ENCODE results near the gene NKD2. TPM values are rescaled to one million over a fixed set of nuclear protein-coding genes. Genes with fewer than 3 reads are reported as not detected.

Gene NKD2
- total and polyA plus RNA-seq, 2 experiments from 2014 or later: 1.4 to 9.1 TPM

DNA sequence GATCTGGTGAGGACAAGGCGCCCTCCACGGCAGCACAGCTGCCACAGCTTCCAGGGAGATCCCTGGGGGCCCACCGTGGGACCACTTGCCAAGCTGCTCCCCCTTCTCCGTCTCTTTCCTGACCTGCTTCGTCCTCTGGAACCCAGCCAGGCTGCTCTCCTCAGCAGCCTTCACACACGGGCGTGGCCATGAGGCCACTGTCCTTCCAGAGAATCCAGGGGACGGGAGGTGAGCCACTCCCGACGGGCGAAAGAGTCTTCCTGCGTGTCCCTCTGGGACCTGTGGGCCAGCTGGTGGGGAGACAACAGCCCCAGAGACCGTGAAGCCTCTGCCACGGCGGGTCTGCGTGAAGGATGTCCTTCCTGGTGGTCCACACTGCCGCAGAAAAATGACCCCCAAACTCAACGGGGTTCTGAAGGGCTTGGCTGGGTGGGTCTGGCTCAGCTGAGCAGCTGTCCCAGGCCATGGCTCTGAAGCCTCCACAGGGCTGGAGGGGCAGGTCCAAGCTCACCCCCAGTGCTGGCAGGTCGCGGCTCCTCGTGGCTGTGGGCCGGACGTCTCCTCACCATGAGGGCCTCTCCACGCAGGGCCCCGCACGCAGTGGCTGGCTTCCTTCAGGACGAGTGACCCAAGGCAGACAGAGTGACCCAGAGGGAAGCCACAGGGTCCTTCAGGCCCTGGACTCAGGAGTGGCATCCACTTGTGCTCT is 47.4 kb upstream of the NKD2 start:
- Histone ChIP-seq H3K9me2 (replicated peaks; ENCODE audit: insufficient read depth) (no peaks in the 10 kb centered on the region), H4K20me1 (ENCODE audit: insufficient read depth, poor library complexity, severe bottlenecking) (no peaks in the 10 kb centered on the region), H3K79me2 (no peaks in the 10 kb centered on the region), H3K4me1 (ENCODE audit: insufficient read depth) (peaks cover 30% of the 10 kb centered on the region), H3K27me3 (no peaks in the 10 kb centered on the region), H2AFZ (no peak overlapping the region), H3K36me3 (replicated peaks; ENCODE audit: insufficient read depth, low read depth) (no peaks in the 10 kb centered on the region), H3K4me2 (no peak overlapping the region), H3K27ac (no peak overlapping the region), H3K4me3 (no peak overlapping the region), H3K9me3 (ENCODE audit: low read depth) (no peaks in the 10 kb centered on the region)
- TF ChIP-seq EZH2 (IDR thresholded peaks at IDR 0.05; ENCODE audit: borderline replicate concordance) (no peak), EZH2phosphoT487 (IDR thresholded peaks at IDR 0.05; ENCODE audit: low read depth, severe bottlenecking, unreplicated experiment) (no peak)
- TF ChIP-seq, protein P1, sequence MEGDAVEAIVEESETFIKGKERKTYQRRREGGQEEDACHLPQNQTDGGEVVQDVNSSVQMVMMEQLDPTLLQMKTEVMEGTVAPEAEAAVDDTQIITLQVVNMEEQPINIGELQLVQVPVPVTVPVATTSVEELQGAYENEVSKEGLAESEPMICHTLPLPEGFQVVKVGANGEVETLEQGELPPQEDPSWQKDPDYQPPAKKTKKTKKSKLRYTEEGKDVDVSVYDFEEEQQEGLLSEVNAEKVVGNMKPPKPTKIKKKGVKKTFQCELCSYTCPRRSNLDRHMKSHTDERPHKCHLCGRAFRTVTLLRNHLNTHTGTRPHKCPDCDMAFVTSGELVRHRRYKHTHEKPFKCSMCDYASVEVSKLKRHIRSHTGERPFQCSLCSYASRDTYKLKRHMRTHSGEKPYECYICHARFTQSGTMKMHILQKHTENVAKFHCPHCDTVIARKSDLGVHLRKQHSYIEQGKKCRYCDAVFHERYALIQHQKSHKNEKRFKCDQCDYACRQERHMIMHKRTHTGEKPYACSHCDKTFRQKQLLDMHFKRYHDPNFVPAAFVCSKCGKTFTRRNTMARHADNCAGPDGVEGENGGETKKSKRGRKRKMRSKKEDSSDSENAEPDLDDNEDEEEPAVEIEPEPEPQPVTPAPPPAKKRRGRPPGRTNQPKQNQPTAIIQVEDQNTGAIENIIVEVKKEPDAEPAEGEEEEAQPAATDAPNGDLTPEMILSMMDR (IDR thresholded peaks at IDR 0.05; ENCODE audit: poor library complexity): no peak
- WGBS (ENCODE audit: low lambda C conversion rate, missing lambda C conversion rate): 91% methylated on average over 27 of the region's 27 CpGs
- no peak for DNase-seq (ENCODE audit: low spot score)

DNA sequence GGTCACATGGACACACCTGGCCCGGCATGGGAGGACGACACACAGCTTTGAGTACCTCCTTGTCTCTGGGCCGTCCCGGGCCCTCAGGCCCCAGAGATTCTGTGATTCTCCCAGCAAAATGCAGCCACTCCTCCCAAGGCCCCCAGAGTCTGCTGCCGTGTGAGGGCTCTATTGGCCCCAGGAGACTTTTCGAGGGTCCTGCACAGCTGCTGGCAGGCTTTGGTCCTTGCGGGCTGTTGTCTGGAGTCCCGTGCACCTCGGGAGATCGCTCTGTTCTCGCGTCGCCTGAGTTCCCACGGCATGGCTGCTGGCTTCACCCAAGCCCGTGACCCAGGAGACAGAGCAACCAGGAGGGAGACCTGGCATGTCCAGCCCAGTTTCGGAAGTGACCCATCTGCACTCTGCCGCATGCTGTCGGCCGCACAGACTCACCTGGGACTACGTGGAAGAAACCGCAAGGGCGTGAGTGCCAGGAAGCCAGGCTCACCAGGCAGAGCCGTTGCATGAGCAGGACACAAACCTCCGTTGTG is 46.8 kb upstream of the NKD2 start:
- TF ChIP-seq EZH2 (IDR thresholded peaks at IDR 0.05; ENCODE audit: borderline replicate concordance) (no peak), EZH2phosphoT487 (IDR thresholded peaks at IDR 0.05; ENCODE audit: low read depth, severe bottlenecking, unreplicated experiment) (no peak)
- TF ChIP-seq, protein P1 (IDR thresholded peaks at IDR 0.05; ENCODE audit: poor library complexity): no peak
- no peaks in the 10 kb centered on the region for H4K20me1 ChIP-seq (ENCODE audit: insufficient read depth, poor library complexity, severe bottlenecking)
- H3K27me3 ChIP-seq: no peaks in the 10 kb centered on the region
- H3K4me3 ChIP-seq: no peak overlapping the region
- no peaks in the 10 kb centered on the region for H3K9me3 ChIP-seq (ENCODE audit: low read depth)
- H3K4me1 ChIP-seq (ENCODE audit: insufficient read depth): peaks cover 24% of the 10 kb centered on the region
- H3K36me3 ChIP-seq (replicated peaks; ENCODE audit: insufficient read depth, low read depth): no peaks in the 10 kb centered on the region
- no peaks in the 10 kb centered on the region for H3K79me2 ChIP-seq
- DNase-seq (ENCODE audit: low spot score): no peak
- no peak overlapping the region for H3K27ac ChIP-seq
- WGBS (ENCODE audit: low lambda C conversion rate, missing lambda C conversion rate): 93% methylated on average over 24 of the region's 24 CpGs
- H3K4me2 ChIP-seq: no peak overlapping the region
- no peak overlapping the region for H2AFZ ChIP-seq
- no peaks in the 10 kb centered on the region for H3K9me2 ChIP-seq (replicated peaks; ENCODE audit: insufficient read depth)

DNA sequence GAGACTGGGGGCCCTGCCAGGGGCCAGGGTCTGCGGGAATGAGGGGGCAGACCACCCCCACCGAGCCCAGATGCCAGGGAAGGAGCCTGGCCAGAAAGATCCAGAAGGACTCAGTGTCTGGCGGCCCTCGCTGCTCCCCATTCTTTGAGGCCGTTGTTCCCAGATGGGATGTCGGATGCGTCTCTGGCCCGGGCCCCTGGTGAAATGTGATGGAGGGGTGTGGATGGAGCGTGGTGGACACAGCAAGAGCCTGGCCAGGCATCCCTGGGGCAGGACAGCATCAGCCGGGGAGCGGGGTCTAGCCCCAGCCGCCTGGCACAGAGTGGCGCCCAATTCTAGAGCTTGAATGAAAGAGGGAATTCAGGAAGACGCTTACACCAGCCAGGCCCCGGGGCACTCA is 46.2 kb upstream of the NKD2 start:
- Histone ChIP-seq H3K27me3 (no peaks in the 10 kb centered on the region), H3K27ac (no peak overlapping the region), H3K79me2 (no peaks in the 10 kb centered on the region), H3K9me2 (replicated peaks; ENCODE audit: insufficient read depth) (no peaks in the 10 kb centered on the region), H3K4me3 (no peak overlapping the region), H3K36me3 (replicated peaks; ENCODE audit: insufficient read depth, low read depth) (no peaks in the 10 kb centered on the region), H3K9me3 (ENCODE audit: low read depth) (no peaks in the 10 kb centered on the region), H2AFZ (no peak overlapping the region), H3K4me1 (ENCODE audit: insufficient read depth) (peaks cover 18% of the 10 kb centered on the region), H4K20me1 (ENCODE audit: insufficient read depth, poor library complexity, severe bottlenecking) (no peaks in the 10 kb centered on the region), H3K4me2 (no peak overlapping the region)
- no peak for DNase-seq (ENCODE audit: low spot score)
- 92% methylated on average over 15 of the region's 15 CpGs for WGBS (ENCODE audit: low lambda C conversion rate, missing lambda C conversion rate)
- TF ChIP-seq EZH2 (IDR thresholded peaks at IDR 0.05; ENCODE audit: borderline replicate concordance) (no peak), EZH2phosphoT487 (IDR thresholded peaks at IDR 0.05; ENCODE audit: low read depth, severe bottlenecking, unreplicated experiment) (no peak)
- TF ChIP-seq, protein P1 (IDR thresholded peaks at IDR 0.05; ENCODE audit: poor library complexity): no peak
